IMR-90 (cell line): ENCODE data around the gene PPM1F. TPM values are rescaled to one million over a fixed set of nuclear protein-coding genes. Genes with fewer than 3 reads are reported as not detected.

Source experiments
- ATAC-seq: fragments of 200-7000 bp; cut with Tn5 transposase; 2 replicates; pipeline ENCODE4 v1.9.1; 2020; ENCODE audit warnings: low read depth, mild to moderate bottlenecking, moderate library complexity
- BruUV-seq: library from RNA; stranded (reverse); fragments of 400-500 nt; replicated peaks from 2 replicates; lab custom pipeline; 2021; lab: Mats Ljungman, UMichigan
- CTCF ChIA-PET: fragments of 300-600 bp; formaldehyde crosslinking; extraction: SDS; loops from one replicate; lab custom pipeline; 2021; ENCODE audit warnings: antibody characterized with exemption; lab: Yijun Ruan, JAX
- POLR2A ChIA-PET: fragments of 300-600 bp; sonication (Branson Sonifier 250); formaldehyde crosslinking; loops from one replicate; lab custom pipeline; 2022; ENCODE audit warnings: antibody characterized with exemption; ENCODE audit not compliant: unreplicated experiment; lab: Charles Lee
- DNase-seq: peaks from one replicate; pipeline ENCODE4 v3.0.0; 2013
- H2AFZ ChIP-seq: replicated peaks from 2 replicates; pipeline ENCODE3; 2013; ENCODE audit warnings: low read length, mild to moderate bottlenecking; ENCODE audit not compliant: poor library complexity
- H2AK5ac ChIP-seq: 2 replicates; pipeline ENCODE4 v1.6.1; 2013; ENCODE audit warnings: low read depth, low read length, inconsistent platforms
- H2AK9ac ChIP-seq: replicated peaks from 2 replicates; pipeline ENCODE3; 2013; ENCODE audit warnings: mild to moderate bottlenecking, low read depth, low read length, moderate library complexity; ENCODE audit not compliant: poor library complexity
- H2BK120ac ChIP-seq: 2 replicates; pipeline ENCODE4 v1.6.1; 2013; ENCODE audit warnings: low read depth, low read length, inconsistent platforms
- H2BK15ac ChIP-seq: 3 replicates; pipeline ENCODE4 v1.6.1; 2013; ENCODE audit warnings: low read depth, low read length, inconsistent platforms
- H2BK20ac ChIP-seq: 2 replicates; pipeline ENCODE4 v1.6.1; 2013; ENCODE audit warnings: low read depth, mild to moderate bottlenecking, inconsistent platforms, low read length, moderate library complexity
- H2BK5ac ChIP-seq: 2 replicates; pipeline ENCODE4 v1.6.1; 2013; ENCODE audit warnings: mild to moderate bottlenecking, low read depth, low read length, inconsistent platforms; ENCODE audit not compliant: poor library complexity, severe bottlenecking
- H3K14ac ChIP-seq: replicated peaks from 2 replicates; pipeline ENCODE4 v1.6.1; 2013; ENCODE audit warnings: low read depth, low read length, inconsistent platforms
- H3K18ac ChIP-seq: 2 replicates; pipeline ENCODE4 v1.6.1; 2013; ENCODE audit warnings: low read depth, low read length, control low read depth
- H3K23ac ChIP-seq: 2 replicates; pipeline ENCODE4 v1.6.1; 2013; ENCODE audit warnings: low read depth, low read length, inconsistent platforms
- H3K27ac ChIP-seq: 2 replicates; pipeline ENCODE4 v1.5.1; 2013; ENCODE audit warnings: mild to moderate bottlenecking, control low read depth, low read length; ENCODE audit not compliant: insufficient read depth
- H3K27me3 ChIP-seq: 2 replicates; pipeline ENCODE4 v1.6.1; 2013; ENCODE audit warnings: low read length; ENCODE audit not compliant: control insufficient read depth, insufficient read depth
- H3K36me3 ChIP-seq: 2 replicates; pipeline ENCODE4 v1.6.1; 2013; ENCODE audit warnings: low read length, mixed read lengths; ENCODE audit not compliant: control insufficient read depth, insufficient read depth
- H3K4ac ChIP-seq: 2 replicates; pipeline ENCODE4 v1.6.1; 2013; ENCODE audit warnings: low read depth, low read length, inconsistent platforms
- H3K4me1 ChIP-seq: 2 replicates; pipeline ENCODE4 v1.6.1; 2013; ENCODE audit warnings: low read length, mixed read lengths; ENCODE audit not compliant: control insufficient read depth, insufficient read depth
- H3K4me2 ChIP-seq: 2 replicates; pipeline ENCODE4 v1.6.1; 2013; ENCODE audit warnings: low read depth, mild to moderate bottlenecking, control low read depth, low read length, moderate library complexity
- H3K4me3 ChIP-seq: 2 replicates; pipeline ENCODE4 v1.5.1; 2013; ENCODE audit warnings: low read depth, mild to moderate bottlenecking, control low read depth, low read length, moderate library complexity; ENCODE audit not compliant: insufficient read depth
- H3K56ac ChIP-seq: 2 replicates; pipeline ENCODE4 v1.6.1; 2013; ENCODE audit warnings: low read length, inconsistent platforms; ENCODE audit not compliant: insufficient read depth; ENCODE audit errors: extremely low read depth
- H3K79me1 ChIP-seq, 2 experiments: 2 replicates each; pipeline ENCODE4 v1.6.1; 2013; ENCODE audit warnings: low read length in 2 of 2, inconsistent platforms in 1 of 2, low read depth in 1 of 2
- H3K9ac ChIP-seq: 2 replicates; pipeline ENCODE4 v1.6.1; 2013; ENCODE audit warnings: low read depth, low read length, control low read depth
- H3K9me1 ChIP-seq: 2 replicates; pipeline ENCODE4 v1.6.1; 2013; ENCODE audit warnings: low read length, inconsistent platforms; ENCODE audit not compliant: insufficient read depth
- H3K9me3 ChIP-seq: 2 replicates; pipeline ENCODE4 v1.6.1; 2013; ENCODE audit warnings: low read length; ENCODE audit not compliant: control insufficient read depth, insufficient read depth
- H4K20me1 ChIP-seq: 2 replicates; pipeline ENCODE4 v1.6.1; 2013; ENCODE audit warnings: low read length, inconsistent platforms; ENCODE audit not compliant: insufficient read depth
- H4K5ac ChIP-seq: 2 replicates; pipeline ENCODE4 v1.6.1; 2013; ENCODE audit warnings: mild to moderate bottlenecking, low read depth, low read length, control low read depth
- H4K8ac ChIP-seq, 2 experiments: 2 replicates each; pipeline ENCODE4 v1.6.1; 2013; ENCODE audit warnings: low read depth in 2 of 2, low read length in 2 of 2, control low read depth in 1 of 2, inconsistent platforms in 1 of 2
- H4K91ac ChIP-seq: 2 replicates; pipeline ENCODE4 v1.6.1; 2013; ENCODE audit warnings: low read depth, low read length, inconsistent platforms; ENCODE audit not compliant: insufficient read depth
- CEBPB ChIP-seq: IDR thresholded peaks from 2 replicates; pipeline ENCODE4 v1.6.1; 2012; ENCODE audit warnings: low read depth, low read length, improper control_type of control experiment
- CHD1 ChIP-seq: IDR thresholded peaks from 2 replicates; pipeline ENCODE4 v1.6.1; 2012; ENCODE audit warnings: low read depth, low read length, improper control_type of control experiment
- CTCF ChIP-seq: conservative IDR thresholded peaks from 2 replicates; pipeline ENCODE4 v1.5.1; 2012; ENCODE audit warnings: mild to moderate bottlenecking, low read depth, low read length, improper control_type of control experiment
- ELK1 ChIP-seq: fragments of 150-350 bp; IDR thresholded peaks from 2 replicates; pipeline ENCODE4 v1.6.1; 2016; ENCODE audit warnings: low read depth, mild to moderate bottlenecking, low read length, moderate library complexity, borderline replicate concordance
- FOS ChIP-seq: fragments of 150-350 bp; IDR thresholded peaks from 2 replicates; pipeline ENCODE4 v1.6.1; 2016; ENCODE audit warnings: low read depth, low read length
- MAFK ChIP-seq: IDR thresholded peaks from 2 replicates; pipeline ENCODE4 v1.6.1; 2012; ENCODE audit warnings: low read depth, low read length, improper control_type of control experiment
- MAZ ChIP-seq: IDR thresholded peaks from 2 replicates; pipeline ENCODE4 v1.6.1; 2012; ENCODE audit warnings: low read depth, mild to moderate bottlenecking, low read length, improper control_type of control experiment, moderate library complexity, borderline replicate concordance
- MXI1 ChIP-seq: IDR thresholded peaks from 2 replicates; pipeline ENCODE4 v1.6.1; 2012; ENCODE audit warnings: low read depth, mild to moderate bottlenecking, low read length, moderate library complexity, borderline replicate concordance
- NFE2L2 ChIP-seq: fragments of 150-350 bp; IDR thresholded peaks from 2 replicates; pipeline ENCODE4 v1.6.1; 2016; ENCODE audit warnings: low read depth, mild to moderate bottlenecking, low read length
- POLR2A ChIP-seq: IDR thresholded peaks from 2 replicates; pipeline ENCODE4 v1.6.1; 2012; ENCODE audit warnings: mild to moderate bottlenecking, low read depth, low read length
- RCOR1 ChIP-seq: IDR thresholded peaks from 2 replicates; pipeline ENCODE4 v1.6.1; 2012; ENCODE audit warnings: mild to moderate bottlenecking, low read length, improper control_type of control experiment; ENCODE audit not compliant: insufficient replicate concordance
- RFX5 ChIP-seq: IDR thresholded peaks from 2 replicates; pipeline ENCODE4 v1.8.0; 2012; ENCODE audit warnings: low read depth, mild to moderate bottlenecking, low read length, moderate library complexity
- SMC3 ChIP-seq: fragments of 150-350 bp; IDR thresholded peaks from 2 replicates; pipeline ENCODE4 v1.6.1; 2016; ENCODE audit warnings: low read depth, mild to moderate bottlenecking, antibody characterized with exemption, low read length, moderate library complexity
- USF2 ChIP-seq: fragments of 150-350 bp; IDR thresholded peaks from 2 replicates; pipeline ENCODE4 v1.6.1; 2017; ENCODE audit warnings: mild to moderate bottlenecking, antibody characterized with exemption, low read length, low read depth
- WGBS, 2 experiments: methylation state at CpG; one replicate each; pipeline versions ENCODE4 v1.1.5 to v1.1.7; 2013; ENCODE audit warnings: missing lambda C conversion rate in 2 of 2; ENCODE audit not compliant: insufficient read length in 1 of 2; ENCODE audit errors: extremely low coverage in 2 of 2; 5-methylcytosine and 5-hydroxymethylcytosine counted together
- dilution Hi-C: fragments of 300-500 bp; cut with HindIII; formaldehyde crosslinking; loops from one replicate; pipeline ENCODE4 v1.14.3; 2018; ENCODE audit warnings: low sequenced_read_pairs; ENCODE audit not compliant: unreplicated experiment
- in situ Hi-C: fragments of 300-500 bp; cut with MboI; formaldehyde crosslinking; loops from 3 replicates; pipeline ENCODE4 v1.14.3; 2019; ENCODE audit warnings: low sequenced_read_pairs, inconsistent platforms, mixed read lengths
- intact Hi-C: fragments of 100-400 bp; cut with micrococcal nuclease; formaldehyde crosslinking; loops from 2 replicates; pipeline ENCODE4 v1.10.0; 2022
- polyA plus RNA-seq, 3 experiments: library from polyadenylated mRNA; depleted of rRNA; stranded (reverse); fragments of >200 nt; gene quantifications; 2 replicates each; pipeline ENCODE4 v1.2.3, GENCODE V29; 2012; ENCODE audit warnings: low replicate concordance in 1 of 3
- total RNA-seq: library from RNA; depleted of rRNA; stranded (reverse); fragments of >200 nt; gene quantifications from 2 replicates; pipeline ENCODE4 v1.2.3, GENCODE V29; 2012

The PPM1F gene
- total and polyA plus RNA-seq, 2 of the 4 experiments (the other 2 are of a cell fraction) = 20.8 to 30.3 TPM

- Histone ChIP-seq H4K20me1 (peaks cover 37% of the 10 kb centered on the region), H2BK20ac (no peak overlapping the region), H3K18ac (no peak overlapping the region), H2BK15ac (no peak overlapping the region), H3K23ac (no peak overlapping the region), H3K4me1 (peaks cover 2% of the 10 kb centered on the region; the same call in 1 of the 2 replicates), H3K9ac (no peak overlapping the region), H2AFZ (no peak overlapping the region), H3K4me3 (no peak overlapping the region), H3K79me1 (peaks cover 46 to 81% of the 10 kb centered on the region in 2 experiments), H3K14ac (no peak overlapping the region), H3K36me3 (peaks cover 33% of the 10 kb centered on the region), H3K56ac (no peak overlapping the region), H4K5ac (no peak overlapping the region), H2BK5ac (no peak overlapping the region), H3K9me1 (peaks cover 10% of the 10 kb centered on the region), H2AK5ac (no peak overlapping the region), H2AK9ac (no peak overlapping the region), H3K27me3 (no peaks in the 10 kb centered on the region), H3K4me2 (no peak overlapping the region), H4K91ac (no peak overlapping the region), H4K8ac (no peak overlapping the region), H3K4ac (no peak overlapping the region), H2BK120ac (no peak overlapping the region), H3K27ac (no peak overlapping the region), H3K9me3 (no peaks in the 10 kb centered on the region)
- in situ Hi-C loops = no loop called here
- ChIA-PET CTCF (no interaction called here), POLR2A (no interaction called here)
- intact Hi-C loops = no loop called here
- ATAC-seq (no peak), DNase-seq (no peak)
- dilution Hi-C loops = no loop called here
- no peak for TF ChIP-seq USF2
- TF ChIP-seq CHD1 = no peak
- TF ChIP-seq MXI1 = no peak
- no peak for TF ChIP-seq RCOR1
- TF ChIP-seq MAFK = no peak
- no peak for TF ChIP-seq FOS
- no peak for TF ChIP-seq ELK1
- TF ChIP-seq CEBPB = no peak
- TF ChIP-seq NFE2L2 = no peak
- TF ChIP-seq CTCF = no peak
- TF ChIP-seq RFX5 = no peak
- no peak for TF ChIP-seq SMC3
- no peak for TF ChIP-seq POLR2A
- TF ChIP-seq MAZ = no peak
- WGBS, 2 experiments = no CpG with 5 or more reads among the region's 1 CpG
- BruUV-seq = no TSS peak
Measured at GRCh38 chr22:21977814-21978213, 25.2 kb upstream of the PPM1F start.
